ENCODE results near the gene HM13.
"Not testable (repeated sequence)": the region's sequence is repeated elsewhere in the genome, so short reads cannot be mapped to it uniquely, and the experiment has no call there.

The HM13 gene

GRCh38 chr20:31568773-31569162 lies 54.5 kb downstream of the HM13 start:
- no peak for DNase-seq

GRCh38 chr20:31569163-31570020 lies 55.1 kb downstream of the HM13 start:
- peak; percentile 35 to 48 (median 39) for DNase-seq

GRCh38 chr20:31570021-31570463 lies 55.8 kb downstream of the HM13 start:
- no peak for DNase-seq

GRCh38 chr20:31570735-31571617 lies 56.7 kb downstream of the HM13 start:
- no peak for DNase-seq

GRCh38 chr20:31572042-31572700 lies 57.9 kb downstream of the HM13 start:
- DNase-seq = no peak

- peak; percentile 65 to 82 (median 74) for DNase-seq
Observed at GRCh38 chr20:31572701-31573554, 58.7 kb downstream of the HM13 start.

- no peak for DNase-seq
Observed at GRCh38 chr20:31573555-31574321, 59.5 kb downstream of the HM13 start.

- DNase-seq = not testable (repeated sequence)
Observed at GRCh38 chr20:31574986-31575385, 60.7 kb downstream of the HM13 start.

GRCh38 chr20:31576751-31577150 lies 62.5 kb downstream of the HM13 start:
- no peak for DNase-seq

- DNase-seq = no peak
Observed at GRCh38 chr20:31577194-31577593, 63.0 kb downstream of the HM13 start.

GRCh38 chr20:31578448-31579138 lies 64.4 kb downstream of the HM13 start:
- no peak for DNase-seq

- DNase-seq = no peak
Observed at GRCh38 chr20:31579245-31579644, 65.0 kb downstream of the HM13 start.

GRCh38 chr20:31579941-31580651 lies 65.9 kb downstream of the HM13 start:
- not testable (repeated sequence) for DNase-seq

GRCh38 chr20:31580706-31581105 lies 66.5 kb downstream of the HM13 start:
- no peak for DNase-seq

- DNase-seq = no peak
Observed at GRCh38 chr20:31581391-31581790, 67.1 kb downstream of the HM13 start.

GRCh38 chr20:31587545-31588389 lies 73.5 kb downstream of the HM13 start:
- DNase-seq = no peak

- no peak for DNase-seq
Observed at GRCh38 chr20:31590717-31591225, 76.5 kb downstream of the HM13 start.

GRCh38 chr20:31593221-31594001 lies 79.2 kb downstream of the HM13 start:
- no peak for DNase-seq

All from activated CD4-positive, CD25-positive, alpha-beta regulatory T cell (primary cell).